Vagina (tissue), 2 donors: ENCODE measurements around the gene KDM4E.

Experiments used
- CTCF ChIP-seq, 3 experiments: fragments of 450-650 bp in 2 of 3; fragments of 200-600 bp in 1 of 3; sonication (generic) in 1 of 3; IDR thresholded peaks; one replicate each; pipeline ENCODE4 v1.5.1; 2017 to 2019; ENCODE audit warnings: antibody characterized with exemption in 3 of 3, mild to moderate bottlenecking in 2 of 3, moderate library complexity in 2 of 3
- POLR2A ChIP-seq, 2 donors: fragments of 450-650 bp; IDR thresholded peaks; one replicate each; pipeline ENCODE4 v1.6.1; 2017; ENCODE audit warnings: antibody characterized with exemption in 2 of 2, mild to moderate bottlenecking in 2 of 2, moderate library complexity in 2 of 2
- POLR2AphosphoS5 ChIP-seq, 2 donors: sonication (generic); formaldehyde crosslinking; IDR thresholded peaks; one replicate each; pipeline ENCODE4 v1.9.0; 2017; ENCODE audit warnings: antibody characterized with exemption in 2 of 2, mild to moderate bottlenecking in 2 of 2, low read depth in 1 of 2; ENCODE audit not compliant: insufficient read depth in 1 of 2

GRCh38 chr11:95024958-95025357 is at the start of gene KDM4E:
- TF ChIP-seq CTCF (IDR thresholded peaks at IDR 0.05), result no peak
- TF ChIP-seq POLR2A (IDR thresholded peaks at IDR 0.05), result no peak
- TF ChIP-seq POLR2AphosphoS5 (IDR thresholded peaks at IDR 0.05; ENCODE audit: insufficient read depth in 1 of 2, low read depth in 1 of 2), result no peak
